GM13976 (cell line): ENCODE measurements around the gene NCS1.

ENCODE experiments used
- DNase-seq: peaks from one replicate; pipeline ENCODE4 v3.0.0; 2012; ENCODE audit warnings: low spot score
- CTCF ChIP-seq: IDR thresholded peaks from 2 replicates; pipeline ENCODE4 v1.5.1; 2012; ENCODE audit warnings: borderline replicate concordance, mild to moderate bottlenecking; ENCODE audit not compliant: insufficient read depth; ENCODE audit errors: extremely low read depth, missing control alignments, control extremely low read depth
- in situ Hi-C: fragments of 300-500 bp; cut with MboI; formaldehyde crosslinking; loops from one replicate; pipeline ENCODE4 v1.12.0; 2022; ENCODE audit warnings: low sequenced_read_pairs, mixed read lengths, inconsistent platforms; ENCODE audit not compliant: unreplicated experiment

Gene NCS1

DNA sequence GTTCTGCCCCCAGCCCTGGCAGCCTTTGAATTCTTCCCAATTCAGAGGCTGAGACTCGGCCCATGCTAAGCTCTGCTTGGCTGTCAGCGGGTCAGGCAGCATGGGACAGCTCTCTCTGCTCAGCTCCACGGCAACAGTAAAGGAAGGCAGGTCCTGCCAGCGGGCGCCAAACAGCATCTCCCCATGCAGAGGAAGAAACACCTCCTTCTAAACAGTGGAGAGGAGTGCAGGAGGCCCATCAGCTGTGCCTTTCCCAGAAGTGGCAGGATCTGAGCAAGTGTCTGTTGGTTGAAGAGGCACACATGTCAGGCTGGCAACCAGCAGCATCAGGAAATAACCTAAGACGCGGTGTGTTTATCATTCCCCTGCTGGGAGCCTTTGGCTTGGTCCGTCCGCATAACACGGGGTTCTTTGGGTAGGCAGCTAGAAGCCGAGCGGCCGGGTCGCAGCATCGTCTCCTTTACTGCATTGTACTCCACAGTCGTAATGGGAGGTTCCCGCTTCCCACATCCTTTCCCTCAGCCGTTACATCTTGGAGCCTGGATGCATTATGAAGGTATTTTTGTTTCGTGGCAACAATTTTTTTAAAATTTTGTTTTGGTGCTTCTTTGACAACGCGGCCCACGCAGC lies 42.7 kb upstream of the NCS1 start:
- DNase-seq, result no peak
- in situ Hi-C loops, result no loop called here
- no peak for TF ChIP-seq CTCF

- TF ChIP-seq CTCF, result no peak
- in situ Hi-C loops, result no loop called here
- DNase-seq, result no peak
Observed at GRCh38 chr9:130132746-130133145, 39.5 kb upstream of the NCS1 start.

DNA sequence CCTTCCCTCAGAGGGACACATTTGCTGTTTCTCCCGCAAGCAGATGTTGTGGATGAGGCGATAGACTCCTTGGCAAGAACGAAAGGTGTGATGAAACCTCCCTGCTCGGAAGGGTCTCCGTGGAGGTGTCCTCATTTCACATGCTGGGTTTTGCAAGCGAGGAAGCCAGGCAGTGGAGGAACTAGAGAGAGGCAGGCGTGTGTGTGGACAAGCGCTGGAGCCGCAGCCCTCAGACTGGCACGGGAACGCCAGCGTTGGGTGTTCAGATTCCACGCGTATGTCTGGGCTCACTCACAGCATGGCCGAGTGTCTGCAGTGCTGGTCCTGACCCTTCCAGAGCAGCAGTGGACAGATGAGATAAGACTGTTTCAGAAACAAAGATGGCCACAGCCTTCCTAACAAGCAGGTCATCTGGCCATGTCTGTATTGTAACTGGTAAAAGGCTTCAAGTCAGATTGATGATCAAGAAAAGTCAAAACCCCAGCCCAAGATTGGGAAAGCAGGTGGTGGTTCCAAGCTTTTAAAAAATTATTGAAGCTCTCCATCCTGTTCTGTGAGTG lies 35.0 kb upstream of the NCS1 start:
- DNase-seq, result no peak
- in situ Hi-C loops, result no loop called here
- TF ChIP-seq CTCF, result no peak

DNA sequence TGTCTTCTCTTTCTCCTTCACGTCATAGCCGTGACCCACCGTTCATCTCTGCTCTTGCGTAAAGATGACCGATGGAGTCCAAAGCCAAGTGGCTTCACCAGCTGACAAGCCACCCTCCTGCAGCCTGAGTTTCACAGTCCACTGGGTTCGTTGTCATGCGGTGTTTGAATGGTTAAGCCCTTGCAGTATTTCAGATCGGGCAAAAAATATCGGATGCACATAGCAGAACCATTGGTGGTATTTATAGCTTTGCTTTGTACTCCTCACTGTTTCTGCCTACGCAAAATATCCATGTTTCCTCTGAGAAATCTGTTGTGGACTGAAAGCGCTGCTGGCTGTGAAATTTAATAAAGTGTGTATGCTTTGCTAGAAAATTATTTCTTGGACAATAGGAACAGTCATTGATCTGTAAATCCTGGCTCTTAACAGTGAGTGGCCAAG lies 34.5 kb upstream of the NCS1 start:
- in situ Hi-C loops, result no loop called here
- no peak for DNase-seq
- TF ChIP-seq CTCF, result no peak

DNA sequence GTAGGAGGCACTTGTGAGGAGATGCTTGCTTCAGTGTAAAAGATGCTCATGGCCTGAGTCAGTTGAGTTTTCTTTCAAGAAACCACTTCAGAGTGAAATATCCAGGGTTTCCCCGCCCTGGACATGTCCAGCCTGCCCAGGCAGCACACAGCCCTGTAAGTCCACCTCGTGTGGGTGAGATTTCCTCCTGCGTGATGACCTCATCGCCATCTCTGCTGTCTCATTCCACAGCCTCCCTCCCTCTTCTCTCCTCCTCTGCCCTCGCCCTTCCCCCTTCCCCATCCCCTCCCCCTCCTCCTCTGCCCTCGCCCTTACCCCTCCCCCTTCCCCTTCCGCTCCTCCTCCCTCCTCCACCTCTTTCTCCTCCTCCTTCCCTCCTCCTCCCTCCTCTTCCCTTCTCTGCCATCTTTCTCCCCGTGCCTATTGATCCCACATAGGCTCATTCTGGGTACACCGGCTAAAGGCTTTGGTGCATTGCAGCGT lies 34.0 kb upstream of the NCS1 start:
- no peak for DNase-seq
- no peak for TF ChIP-seq CTCF
- in situ Hi-C loops, result no loop called here

DNA sequence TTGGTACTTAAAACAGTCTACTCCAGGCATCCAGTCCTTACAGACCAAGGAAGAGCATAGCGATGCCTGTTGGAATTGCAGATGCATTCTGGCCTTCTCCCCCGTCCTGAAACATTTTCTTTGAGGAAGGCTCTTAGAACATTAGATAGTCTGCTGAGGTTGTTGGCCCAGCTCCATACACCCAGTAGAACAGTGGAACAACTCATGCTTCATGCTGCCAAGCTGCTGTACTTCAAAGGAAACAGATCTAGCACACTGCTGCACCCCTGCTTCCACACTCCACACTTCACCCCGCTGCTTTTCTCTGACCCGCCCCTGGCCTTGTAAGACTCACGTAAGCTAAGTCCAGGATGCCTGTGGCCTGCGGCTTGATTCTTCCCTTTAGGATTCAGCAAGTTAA lies 33.4 kb upstream of the NCS1 start:
- in situ Hi-C loops, result no loop called here
- DNase-seq, result no peak
- no peak for TF ChIP-seq CTCF

- in situ Hi-C loops, result no loop called here
- no peak for DNase-seq
Observed at GRCh38 chr9:130139251-130139650, 33.0 kb upstream of the NCS1 start.

More at GRCh38 chr9:130139251-130139650, 33.0 kb upstream of the NCS1 start:
- TF ChIP-seq CTCF, result no peak
